HG03139 (cell line): Measurements from ENCODE around the gene PXYLP1.

ENCODE experiments used
- ATAC-seq: cut with Tn5 transposase; IDR thresholded peaks from one replicate; pipeline ENCODE4 v1.9.1; 2021; ENCODE audit not compliant: unreplicated experiment

The PXYLP1 gene

GRCh38 chr3:141228395-141228794, 3.2 kb upstream of the PXYLP1 start:
- ATAC-seq = no peak

- ATAC-seq = no peak
Observed at GRCh38 chr3:141229132-141229531, 2.5 kb upstream of the PXYLP1 start.

GRCh38 chr3:141230293-141230692, 1.3 kb upstream of the PXYLP1 start:
- no peak for ATAC-seq

GRCh38 chr3:141231952-141232823, 563 bp downstream of the PXYLP1 start:
- no peak for ATAC-seq

- ATAC-seq = no peak
Observed at GRCh38 chr3:141233457-141234161, 2.0 kb downstream of the PXYLP1 start.

- ATAC-seq = no peak
Observed at GRCh38 chr3:141234283-141234682, 2.7 kb downstream of the PXYLP1 start.

- ATAC-seq = no peak
Observed at GRCh38 chr3:141235661-141236171, 4.1 kb downstream of the PXYLP1 start.

- no peak for ATAC-seq
Observed at GRCh38 chr3:141236361-141236760, 4.7 kb downstream of the PXYLP1 start.

- no peak for ATAC-seq
Observed at GRCh38 chr3:141237701-141238521, 6.3 kb downstream of the PXYLP1 start.

GRCh38 chr3:141239511-141240281, 8.1 kb downstream of the PXYLP1 start:
- ATAC-seq = no peak

GRCh38 chr3:141240286-141240685, 8.7 kb downstream of the PXYLP1 start:
- no peak for ATAC-seq

- ATAC-seq = no peak
Observed at GRCh38 chr3:141240687-141241615, 9.3 kb downstream of the PXYLP1 start.

GRCh38 chr3:141241616-141242376, 10.2 kb downstream of the PXYLP1 start:
- ATAC-seq = no peak

- ATAC-seq = no peak
Observed at GRCh38 chr3:141242377-141243092, 10.9 kb downstream of the PXYLP1 start.

- ATAC-seq = no peak
Observed at GRCh38 chr3:141243271-141243707, 11.7 kb downstream of the PXYLP1 start.

GRCh38 chr3:141246224-141246957, 14.8 kb downstream of the PXYLP1 start:
- ATAC-seq = no peak

GRCh38 chr3:141246958-141247301, 15.3 kb downstream of the PXYLP1 start:
- no peak for ATAC-seq
